ENCODE results near the gene FOXO3.

DNA sequence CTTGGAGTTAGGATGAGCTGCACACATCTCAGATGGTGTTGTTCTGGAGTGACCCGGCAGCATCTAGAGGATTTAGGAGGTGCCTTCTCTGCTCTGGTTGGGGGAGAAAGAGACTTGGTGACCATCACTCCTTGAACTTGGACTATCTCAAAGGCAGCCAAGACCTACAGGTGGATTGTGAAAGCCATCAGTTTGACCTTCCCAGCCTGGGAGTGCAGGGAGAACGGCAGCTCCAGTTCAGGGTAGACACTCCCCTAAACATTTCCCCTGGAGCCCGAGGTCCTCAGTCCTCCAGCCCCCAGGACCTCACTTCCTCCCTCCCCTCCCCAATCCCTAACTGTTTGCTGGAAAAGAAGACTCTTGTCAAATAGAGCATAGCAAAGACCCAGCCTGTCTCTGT, 158.8 kb downstream of the FOXO3 start:
- TF ChIP-seq, protein P1, sequence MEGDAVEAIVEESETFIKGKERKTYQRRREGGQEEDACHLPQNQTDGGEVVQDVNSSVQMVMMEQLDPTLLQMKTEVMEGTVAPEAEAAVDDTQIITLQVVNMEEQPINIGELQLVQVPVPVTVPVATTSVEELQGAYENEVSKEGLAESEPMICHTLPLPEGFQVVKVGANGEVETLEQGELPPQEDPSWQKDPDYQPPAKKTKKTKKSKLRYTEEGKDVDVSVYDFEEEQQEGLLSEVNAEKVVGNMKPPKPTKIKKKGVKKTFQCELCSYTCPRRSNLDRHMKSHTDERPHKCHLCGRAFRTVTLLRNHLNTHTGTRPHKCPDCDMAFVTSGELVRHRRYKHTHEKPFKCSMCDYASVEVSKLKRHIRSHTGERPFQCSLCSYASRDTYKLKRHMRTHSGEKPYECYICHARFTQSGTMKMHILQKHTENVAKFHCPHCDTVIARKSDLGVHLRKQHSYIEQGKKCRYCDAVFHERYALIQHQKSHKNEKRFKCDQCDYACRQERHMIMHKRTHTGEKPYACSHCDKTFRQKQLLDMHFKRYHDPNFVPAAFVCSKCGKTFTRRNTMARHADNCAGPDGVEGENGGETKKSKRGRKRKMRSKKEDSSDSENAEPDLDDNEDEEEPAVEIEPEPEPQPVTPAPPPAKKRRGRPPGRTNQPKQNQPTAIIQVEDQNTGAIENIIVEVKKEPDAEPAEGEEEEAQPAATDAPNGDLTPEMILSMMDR (IDR thresholded peaks at IDR 0.05): no peak
- TF ChIP-seq POLR2A (IDR thresholded peaks at IDR 0.05): no peak

All from prostate gland (tissue), 2 donors.